Astrocyte of the cerebellum (primary cell): ENCODE measurements around the gene ABLIM1.

Source experiments
- DNase-seq: peaks from one replicate; pipeline ENCODE4 v3.0.0-alpha.2; 2011; ENCODE audit warnings: low read depth
- H3K4me3 ChIP-seq: 2 replicates; pipeline ENCODE4 v1.5.1; 2011; ENCODE audit warnings: mild to moderate bottlenecking, low read depth, low read length, moderate library complexity
- CTCF ChIP-seq: IDR thresholded peaks from 2 replicates; pipeline ENCODE4 v1.5.1; 2012; ENCODE audit warnings: low read length, low read depth, moderate library complexity, mild to moderate bottlenecking; ENCODE audit errors: missing control alignments
- in situ Hi-C: cut with HindIII; loops from 2 replicates; pipeline ENCODE4 v1.10.0; 2017; ENCODE audit warnings: low sequenced_read_pairs

Gene ABLIM1

DNA sequence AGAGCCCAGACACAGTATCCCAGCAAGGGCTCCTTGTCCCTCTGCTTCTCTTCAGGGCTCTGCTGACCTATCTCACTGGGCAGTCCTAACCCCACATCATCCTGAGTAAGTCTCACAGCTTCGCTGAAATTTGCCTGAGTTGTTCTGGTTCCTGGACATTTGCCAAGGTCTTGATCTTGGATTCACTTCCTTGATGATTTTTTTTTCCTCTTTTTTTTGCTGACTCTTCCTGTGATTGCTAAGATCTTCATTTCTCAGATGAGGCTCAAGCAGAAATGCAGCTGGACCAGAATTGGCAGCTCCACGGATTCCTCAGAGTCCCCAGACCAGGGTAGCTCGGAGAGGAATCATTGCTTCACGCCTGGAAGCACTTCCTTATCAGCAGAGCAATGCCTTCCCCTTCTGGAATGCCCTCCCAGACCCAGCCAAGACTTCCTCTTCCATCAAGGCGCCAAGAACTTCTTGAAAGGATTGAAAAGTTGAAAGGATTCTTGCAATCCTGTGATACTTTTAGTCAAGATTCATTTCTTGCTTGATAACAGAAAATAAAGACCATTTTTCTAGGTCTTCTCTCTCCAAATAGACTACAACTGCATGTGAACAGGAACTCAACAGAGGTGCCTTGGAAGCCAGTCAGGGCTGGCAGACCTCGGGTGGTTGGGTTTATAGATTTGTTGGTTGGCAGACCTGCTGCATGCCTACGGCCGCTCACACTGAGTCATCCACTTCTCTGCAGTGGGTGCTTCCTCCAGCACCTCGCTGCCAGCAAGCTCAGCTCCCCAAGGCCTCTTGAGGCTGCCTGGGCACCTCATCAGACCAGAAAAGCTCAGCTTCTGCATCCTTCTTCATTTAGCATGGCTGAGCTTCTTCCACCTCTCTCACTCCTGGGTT lies 244.9 kb downstream of the ABLIM1 start:
- no peak for TF ChIP-seq CTCF
- H3K4me3 ChIP-seq: no peak overlapping the region
- no peak for DNase-seq
- in situ Hi-C loops: no loop called here

- DNase-seq: no peak
- no peak overlapping the region for H3K4me3 ChIP-seq
- in situ Hi-C loops: no loop called here
- TF ChIP-seq CTCF: no peak
Observed at GRCh38 chr10:114408968-114409444, 249.1 kb downstream of the ABLIM1 start.

DNA sequence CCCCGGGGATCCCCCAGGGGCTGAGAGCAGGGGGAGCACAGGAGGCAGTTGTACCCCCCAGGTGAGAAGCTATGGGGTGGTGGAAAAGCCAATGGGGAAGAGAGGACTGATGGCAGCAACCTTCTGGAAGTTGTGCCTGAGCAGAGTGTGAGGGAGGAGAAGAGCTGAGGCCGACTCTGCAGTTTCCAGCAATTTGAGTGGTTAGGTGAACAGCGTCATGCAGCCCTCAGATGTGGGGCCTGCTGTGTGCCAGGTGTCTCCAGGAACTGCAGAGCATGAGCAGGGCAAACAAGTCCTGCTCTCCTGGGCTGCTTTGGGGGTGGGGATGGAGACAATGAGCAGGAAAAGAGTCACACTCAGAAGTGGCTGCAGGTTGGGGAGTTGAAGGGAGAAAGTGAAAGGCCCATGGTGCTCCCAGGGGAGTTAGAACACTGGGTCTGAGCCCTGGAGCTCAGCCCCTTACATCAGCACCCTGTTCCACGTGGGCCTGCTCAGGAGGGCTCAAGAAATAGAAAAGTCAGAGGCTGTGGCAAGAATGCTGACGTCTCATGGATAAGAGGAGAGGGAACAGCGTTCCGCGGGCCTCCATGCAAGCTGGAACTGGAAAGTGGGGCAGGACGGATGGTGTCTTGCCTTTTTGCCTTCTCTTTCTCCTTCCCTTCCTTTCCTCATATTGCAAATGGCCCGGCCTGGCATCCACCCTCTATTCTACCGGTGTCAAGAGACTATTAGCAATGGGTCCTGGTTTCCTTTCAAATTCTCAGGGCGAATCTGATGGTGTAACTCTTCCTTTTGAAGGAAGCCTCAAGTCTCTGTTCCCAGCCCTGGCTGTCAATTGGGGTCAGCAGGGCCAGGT lies 249.7 kb downstream of the ABLIM1 start:
- TF ChIP-seq CTCF: no peak
- in situ Hi-C loops: no loop called here
- DNase-seq: no peak
- no peak overlapping the region for H3K4me3 ChIP-seq

- DNase-seq: no peak
- no peak overlapping the region for H3K4me3 ChIP-seq
- TF ChIP-seq CTCF: no peak
- in situ Hi-C loops: no loop called here
Observed at GRCh38 chr10:114406455-114406854, 251.6 kb downstream of the ABLIM1 start.

DNA sequence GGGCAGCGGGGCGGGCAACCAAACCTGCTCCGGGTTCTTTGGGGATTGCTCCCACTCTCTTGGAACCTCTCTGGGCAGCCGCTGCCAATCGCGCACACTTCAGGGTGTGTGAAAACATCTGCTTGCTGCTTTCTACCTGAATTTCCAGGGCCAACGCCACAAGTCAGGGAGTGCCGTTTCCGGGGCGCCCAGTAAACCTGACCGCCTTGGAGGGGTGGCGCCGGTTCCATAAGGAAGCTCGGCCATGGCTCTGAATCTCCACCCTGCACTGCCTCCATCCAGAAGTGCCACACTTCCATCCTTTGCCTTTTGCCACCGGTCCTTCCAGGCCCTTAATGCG lies 253.1 kb downstream of the ABLIM1 start:
- TF ChIP-seq CTCF: no peak
- peak overlapping the region; percentile 53 for H3K4me3 ChIP-seq
- in situ Hi-C loops: no loop called here
- no peak for DNase-seq

GRCh38 chr10:114404171-114405010 lies 253.7 kb downstream of the ABLIM1 start, which contains the start of gene AFAP1L2:
Gene AFAP1L2, minus strand, starts transcription at chr10:114404502. Its CDS starts 47 bp downstream, at chr10:114404455.
- in situ Hi-C loops: no loop called here
- peak within 1 kb of the TSS; percentile 53 for H3K4me3 ChIP-seq
- DNase-seq: no peak
- no peak for TF ChIP-seq CTCF
